Measurements from ENCODE around the gene EHMT1.
"Not testable (repeated sequence)": the region's sequence is repeated elsewhere in the genome, so short reads cannot be mapped to it uniquely, and the experiment has no call there.

Gene EHMT1

GRCh38 chr9:137802521-137803243 lies 183.9 kb downstream of the EHMT1 start:
- no peak overlapping the region for H3K9ac ChIP-seq
- H3K79me2 ChIP-seq, result no peaks in the 10 kb centered on the region
- H2AFZ ChIP-seq, result no peak overlapping the region
- H3K36me3 ChIP-seq (ENCODE audit: control insufficient read depth, insufficient read depth, low read length), result no peaks in the 10 kb centered on the region
- H3K4me2 ChIP-seq (ENCODE audit: low read length), result no peak overlapping the region
- H3K4me3 ChIP-seq (ENCODE audit: low read depth, low read length), result no peak overlapping the region
- no peaks in the 10 kb centered on the region for H3K4me1 ChIP-seq
- no peak overlapping the region for H3K27ac ChIP-seq
- no peaks in the 10 kb centered on the region for H3K27me3 ChIP-seq (ENCODE audit: control insufficient read depth, insufficient read depth, low read length)
- no peak for TF ChIP-seq CTCF (IDR thresholded peaks at IDR 0.05)
- H3K9me3 ChIP-seq (ENCODE audit: control insufficient read depth, low read length), result no peaks in the 10 kb centered on the region

GRCh38 chr9:137804908-137805630 lies 186.3 kb downstream of the EHMT1 start:
- Histone ChIP-seq H3K36me3 (ENCODE audit: control insufficient read depth, insufficient read depth, low read length) (no peaks in the 10 kb centered on the region), H3K4me3 (ENCODE audit: low read depth, low read length) (no peak overlapping the region)
- TF ChIP-seq CTCF (IDR thresholded peaks at IDR 0.05), result no peak

GRCh38 chr9:137807721-137808703 lies 189.2 kb downstream of the EHMT1 start:
- Histone ChIP-seq H3K9me3 (ENCODE audit: control insufficient read depth, low read length) (no peaks in the 10 kb centered on the region), H3K36me3 (ENCODE audit: control insufficient read depth, insufficient read depth, low read length) (no peaks in the 10 kb centered on the region), H3K4me1 (no peaks in the 10 kb centered on the region), H3K4me2 (ENCODE audit: low read length) (no peak overlapping the region), H2AFZ (no peak overlapping the region), H3K27me3 (ENCODE audit: control insufficient read depth, insufficient read depth, low read length) (no peaks in the 10 kb centered on the region), H3K9ac (no peak overlapping the region), H3K27ac (no peak overlapping the region), H3K79me2 (no peaks in the 10 kb centered on the region), H3K4me3 (ENCODE audit: low read depth, low read length) (no peak overlapping the region)
- TF ChIP-seq CTCF (IDR thresholded peaks at IDR 0.05), result no peak

More at GRCh38 chr9:137804908-137805630, 186.3 kb downstream of the EHMT1 start:
- H3K27ac ChIP-seq, result no peak overlapping the region
- no peaks in the 10 kb centered on the region for H3K9me3 ChIP-seq (ENCODE audit: control insufficient read depth, low read length)
- H2AFZ ChIP-seq, result no peak overlapping the region
- no peaks in the 10 kb centered on the region for H3K4me1 ChIP-seq
- H3K79me2 ChIP-seq, result no peaks in the 10 kb centered on the region
- no peak overlapping the region for H3K4me2 ChIP-seq (ENCODE audit: low read length)
- no peaks in the 10 kb centered on the region for H3K27me3 ChIP-seq (ENCODE audit: control insufficient read depth, insufficient read depth, low read length)
- H3K9ac ChIP-seq, result no peak overlapping the region

GRCh38 chr9:137809040-137809576 lies 190.3 kb downstream of the EHMT1 start:
- Histone ChIP-seq H3K36me3 (ENCODE audit: control insufficient read depth, insufficient read depth, low read length) (no peaks in the 10 kb centered on the region), H3K27me3 (ENCODE audit: control insufficient read depth, insufficient read depth, low read length) (no peaks in the 10 kb centered on the region), H3K4me2 (ENCODE audit: low read length) (no peak overlapping the region), H3K9me3 (ENCODE audit: control insufficient read depth, low read length) (no peaks in the 10 kb centered on the region), H3K27ac (no peak overlapping the region), H2AFZ (no peak overlapping the region), H3K4me1 (no peaks in the 10 kb centered on the region), H3K9ac (no peak overlapping the region), H3K79me2 (no peaks in the 10 kb centered on the region), H3K4me3 (ENCODE audit: low read depth, low read length) (no peak overlapping the region)
- no peak for TF ChIP-seq CTCF (IDR thresholded peaks at IDR 0.05)

GRCh38 chr9:137809726-137810450 lies 191.1 kb downstream of the EHMT1 start:
- H3K9ac ChIP-seq; H3K4me3 ChIP-seq (ENCODE audit: low read depth, low read length); H3K27me3 ChIP-seq (ENCODE audit: control insufficient read depth, insufficient read depth, low read length); H3K4me1 ChIP-seq; H3K36me3 ChIP-seq (ENCODE audit: control insufficient read depth, insufficient read depth, low read length); H3K9me3 ChIP-seq (ENCODE audit: control insufficient read depth, low read length); H3K27ac ChIP-seq; H3K4me2 ChIP-seq (ENCODE audit: low read length); H3K79me2 ChIP-seq; H2AFZ ChIP-seq: not testable (repeated sequence)
